Activated CD4-positive, alpha-beta T cell treated with anti-CD3 and anti-CD28 coated beads for 4 hours (primary cell): ENCODE results near the gene CACNA1C.

ENCODE experiments used
- DNase-seq, 2 donors: peaks; one replicate each; pipeline ENCODE4 v3.0.0-alpha.2; 2020

Gene CACNA1C

GRCh38 chr12:2401040-2401439 lies 348.3 kb downstream of the CACNA1C start:
- no peak for DNase-seq

- no peak for DNase-seq
Measured at GRCh38 chr12:2402073-2402579, 349.3 kb downstream of the CACNA1C start.

- no peak for DNase-seq
Measured at GRCh38 chr12:2403221-2403976, 350.6 kb downstream of the CACNA1C start.

GRCh38 chr12:2405039-2405438 lies 352.3 kb downstream of the CACNA1C start:
- DNase-seq = no peak

GRCh38 chr12:2406903-2407302 lies 354.1 kb downstream of the CACNA1C start:
- no peak for DNase-seq

- no peak for DNase-seq
Measured at GRCh38 chr12:2408262-2408661, 355.5 kb downstream of the CACNA1C start.

GRCh38 chr12:2409656-2410265 lies 357.0 kb downstream of the CACNA1C start:
- no peak for DNase-seq

- DNase-seq = no peak
Measured at GRCh38 chr12:2410496-2410895, 357.7 kb downstream of the CACNA1C start.

GRCh38 chr12:2411011-2411410 lies 358.2 kb downstream of the CACNA1C start:
- no peak for DNase-seq

- no peak for DNase-seq
Measured at GRCh38 chr12:2411616-2412304, 359.0 kb downstream of the CACNA1C start.

- DNase-seq = no peak
Measured at GRCh38 chr12:2412305-2412643, 359.5 kb downstream of the CACNA1C start.

GRCh38 chr12:2413301-2413700 lies 360.5 kb downstream of the CACNA1C start:
- no peak for DNase-seq

GRCh38 chr12:2413999-2414792 lies 361.4 kb downstream of the CACNA1C start:
- no peak for DNase-seq

GRCh38 chr12:2414810-2415567 lies 362.2 kb downstream of the CACNA1C start:
- no peak for DNase-seq

GRCh38 chr12:2415568-2415944 lies 362.8 kb downstream of the CACNA1C start:
- DNase-seq = no peak

GRCh38 chr12:2416158-2416557 lies 363.4 kb downstream of the CACNA1C start:
- DNase-seq = no peak

GRCh38 chr12:2417481-2418160 lies 364.8 kb downstream of the CACNA1C start:
- no peak for DNase-seq

- no peak for DNase-seq
Measured at GRCh38 chr12:2418579-2418978, 365.8 kb downstream of the CACNA1C start.

GRCh38 chr12:2422591-2422990 lies 369.8 kb downstream of the CACNA1C start:
- DNase-seq = no peak

- DNase-seq = no peak
Measured at GRCh38 chr12:2429032-2429431, 376.2 kb downstream of the CACNA1C start.

- DNase-seq = no peak
Measured at GRCh38 chr12:2431810-2432209, 379.0 kb downstream of the CACNA1C start.

GRCh38 chr12:2432856-2433255 lies 380.1 kb downstream of the CACNA1C start:
- no peak for DNase-seq
